Measurements from ENCODE around the gene DNAAF9. TPM values are rescaled to one million over a fixed set of nuclear protein-coding genes. Genes with fewer than 3 reads are reported as not detected.

The DNAAF9 gene
- total and polyA plus RNA-seq, 2 of the 8 experiments (the other 6 are each of a cell fraction or from before 2014, with no cell fraction given), result 2.6 to 5.7 TPM

- POLR2A ChIA-PET (ENCODE audit: partially characterized antibody), result interaction anchor here (0.6 to 2.3 kb wide), 4 partner anchors 11 to 95 kb away, joined by 3 to 6 read pairs (median 4); no protein-coding TSS in a partner anchor
- FAIRE-seq, result no peak
- peak overlapping the region in 2 of 4 experiments; percentile 20 to 81; a peak in 4 of 7 replicates for H3K9ac ChIP-seq (replicated peaks in 1 of 4; ENCODE audit: extremely low read depth in 1 of 4, low read depth in 3 of 4, low read length in 3 of 4)
- TF ChIP-seq EP300 (IDR thresholded peaks at IDR 0.05; ENCODE audit: borderline replicate concordance in 1 of 2, low read depth in 2 of 2, low read length in 2 of 2) (no peak; a peak in 1 of 3 replicates), SUZ12 (IDR thresholded peaks at IDR 0.05; ENCODE audit: low read length) (no peak), POLR2A (IDR thresholded peaks at IDR 0.05; ENCODE audit: control extremely low read depth in 1 of 2, low read depth in 2 of 2, low read length in 2 of 2) (peak in 1 of 2 experiments; percentile 67; a peak in 2 of 3 replicates)
Measured at GRCh38 chr20:3407771-3408637, 535 bp upstream of the DNAAF9 start.

More at GRCh38 chr20:3407771-3408637, 535 bp upstream of the DNAAF9 start:
- H3K23me2 ChIP-seq (ENCODE audit: low read depth, low read length), result peaks cover 15% of the 10 kb centered on the region
- H3K14ac ChIP-seq (ENCODE audit: insufficient read length), result no peak overlapping the region
- H3K23ac ChIP-seq (ENCODE audit: insufficient read length), result no peak overlapping the region
- peak overlapping the region; percentile 56; the same call in 1 of the 2 replicates for H2BK5ac ChIP-seq (ENCODE audit: low read depth, low read length)
- peaks cover 2% of the 10 kb centered on the region in 2 experiments for H4K20me1 ChIP-seq (replicated peaks in 1 of 2; ENCODE audit: control insufficient read depth in 1 of 2, insufficient read depth in 2 of 2, low read length in 2 of 2)
- DNase-seq (ENCODE audit: low read depth in 1 of 2, low spot score in 2 of 2), result peak; percentile 46 to 84
- no peak overlapping the region for H2BK15ac ChIP-seq (ENCODE audit: low read length)
- no peaks in the 10 kb centered on the region for H3K9me3 ChIP-seq (ENCODE audit: insufficient read depth in 2 of 2, low read depth in 1 of 2, low read length in 1 of 2)
- peak overlapping the region; percentile 9; the same call in 1 of the 2 replicates for H3K18ac ChIP-seq (ENCODE audit: extremely low read depth, low read length)
- H3K4ac ChIP-seq (replicated peaks; ENCODE audit: insufficient read length, low read depth, low read length), result no peak overlapping the region
- H3K27ac ChIP-seq (ENCODE audit: low read depth, low read length), result no peak overlapping the region
- H2BK20ac ChIP-seq (ENCODE audit: low read length), result no peak overlapping the region
- H3K79me1 ChIP-seq (ENCODE audit: low read depth, low read length), result no peaks in the 10 kb centered on the region; the same call in 1 of the 2 replicates
- H2AK5ac ChIP-seq (ENCODE audit: low read depth, low read length), result no peak overlapping the region
- peaks cover 0 to 4% (median 0%) of the 10 kb centered on the region in 4 experiments; a peak in 3 of 7 replicates for H3K27me3 ChIP-seq (replicated peaks in 1 of 4; ENCODE audit: control insufficient read depth in 3 of 4, extremely low read depth in 1 of 4, insufficient read depth in 3 of 4, low read length in 3 of 4)
- peak overlapping the region; percentile 68 to 83 (median 72) for H3K4me3 ChIP-seq (ENCODE audit: extremely low read depth in 1 of 4, insufficient read depth in 2 of 4, low read depth in 3 of 4, low read length in 4 of 4)
- H4K5ac ChIP-seq (ENCODE audit: insufficient read length, low read depth, low read length), result peak overlapping the region; percentile 65
- H2AFZ ChIP-seq (ENCODE audit: low read length), result peak overlapping the region; percentile 77
- H3K36me3 ChIP-seq (ENCODE audit: control insufficient read depth in 2 of 4, insufficient read depth in 4 of 4, low read length in 3 of 4), result no peaks in the 10 kb centered on the region
- H4K8ac ChIP-seq (ENCODE audit: extremely low read depth, insufficient read depth, low read length), result peak overlapping the region; percentile 62
- peaks cover 0 to 13% of the 10 kb centered on the region in 2 experiments; a peak in 1 of 4 replicates for H3K79me2 ChIP-seq (ENCODE audit: control insufficient read depth in 1 of 2, insufficient read depth in 2 of 2, low read length in 2 of 2)
- peaks cover 0 to 2% (median 0%) of the 10 kb centered on the region in 4 experiments; a peak in 4 of 7 replicates for H3K4me1 ChIP-seq (replicated peaks in 1 of 4; ENCODE audit: control insufficient read depth in 3 of 4, insufficient read depth in 4 of 4, low read length in 3 of 4)
- peak overlapping the region; percentile 97 to 98 for H3K4me2 ChIP-seq (ENCODE audit: insufficient read depth in 1 of 2, low read depth in 2 of 2, low read length in 2 of 2)
- no peak overlapping the region for H2BK120ac ChIP-seq (replicated peaks; ENCODE audit: low read depth, low read length)
- no peak overlapping the region for H3K56ac ChIP-seq (replicated peaks; ENCODE audit: insufficient read length, low read depth, low read length)
- no peak overlapping the region for H4K91ac ChIP-seq (replicated peaks; ENCODE audit: insufficient read length, low read length)
- CTCF ChIA-PET (ENCODE audit: partially characterized antibody), result interaction anchor here (0.5 to 1.8 kb wide), 7 partner anchors 8 to 191 kb away, joined by 3 to 4 read pairs (median 3); no protein-coding TSS in a partner anchor
- WGBS, 2 experiments (ENCODE audit: extremely low coverage in 1 of 2, insufficient coverage in 1 of 2, insufficient read length in 1 of 2, insufficient replicate concordance in 2 of 2, low coverage in 1 of 2, low lambda C conversion rate in 2 of 2, missing lambda C conversion rate in 1 of 2), result 2% methylated on average over 21 of the region's 59 CpGs; no CpG with 5 or more reads in 1 of the 2 experiments
- H2BK12ac ChIP-seq (ENCODE audit: low read depth, low read length), result no peak overlapping the region
